ENCODE results near the gene GATA5. TPM values are rescaled to one million over a fixed set of nuclear protein-coding genes. Genes with fewer than 3 reads are reported as not detected.

Gene GATA5
- total RNA-seq, 2 donors from 2014 or later = 2.5 to 6.7 TPM

DNA sequence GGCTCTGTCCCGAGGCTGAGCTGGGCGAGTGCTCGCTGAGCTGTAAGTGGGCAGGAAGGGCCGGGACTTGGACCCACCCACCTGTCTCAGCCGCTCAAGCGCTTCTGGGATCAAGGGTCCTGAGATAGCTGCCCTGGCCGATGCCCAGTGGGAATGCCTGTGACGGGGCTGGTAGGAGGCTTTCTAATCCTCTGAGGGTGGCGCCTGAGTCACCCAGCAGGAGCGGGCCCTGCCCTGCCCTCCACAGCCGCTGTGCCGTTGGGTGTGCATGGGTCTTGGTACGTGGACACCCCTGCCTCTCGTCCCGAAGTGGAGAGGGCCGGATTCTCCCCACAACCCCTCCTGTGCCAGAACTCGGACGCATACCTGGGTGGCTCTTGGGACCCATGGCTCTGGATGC, 43.1 kb upstream of the GATA5 start:
- no peak for DNase-seq
- H3K9me3 Mint-ChIP-seq = no peaks in the 10 kb centered on the region
- no peak overlapping the region for H3K27ac Mint-ChIP-seq
- Histone ChIP-seq H3K27ac (ENCODE audit: low read depth, low read length) (no peak overlapping the region), H3K4me1 (ENCODE audit: control insufficient read depth, insufficient read depth, low read length) (no peaks in the 10 kb centered on the region), H3K9ac (ENCODE audit: extremely low read depth, low read length, poor library complexity, severe bottlenecking) (no peak overlapping the region), H3K4me3 (ENCODE audit: low read length) (no peak overlapping the region), H3K36me3 (ENCODE audit: control insufficient read depth, insufficient read depth, low read length) (no peaks in the 10 kb centered on the region), H3K9me3 (ENCODE audit: control insufficient read depth, low read length) (no peaks in the 10 kb centered on the region), H3K27me3 (ENCODE audit: control insufficient read depth, insufficient read depth, low read length, poor library complexity, severe bottlenecking) (no peaks in the 10 kb centered on the region)
- H3K27me3 Mint-ChIP-seq (ENCODE audit: insufficient read depth) = no peaks in the 10 kb centered on the region
- H3K4me3 Mint-ChIP-seq = no peak overlapping the region
- TF ChIP-seq, protein P1, sequence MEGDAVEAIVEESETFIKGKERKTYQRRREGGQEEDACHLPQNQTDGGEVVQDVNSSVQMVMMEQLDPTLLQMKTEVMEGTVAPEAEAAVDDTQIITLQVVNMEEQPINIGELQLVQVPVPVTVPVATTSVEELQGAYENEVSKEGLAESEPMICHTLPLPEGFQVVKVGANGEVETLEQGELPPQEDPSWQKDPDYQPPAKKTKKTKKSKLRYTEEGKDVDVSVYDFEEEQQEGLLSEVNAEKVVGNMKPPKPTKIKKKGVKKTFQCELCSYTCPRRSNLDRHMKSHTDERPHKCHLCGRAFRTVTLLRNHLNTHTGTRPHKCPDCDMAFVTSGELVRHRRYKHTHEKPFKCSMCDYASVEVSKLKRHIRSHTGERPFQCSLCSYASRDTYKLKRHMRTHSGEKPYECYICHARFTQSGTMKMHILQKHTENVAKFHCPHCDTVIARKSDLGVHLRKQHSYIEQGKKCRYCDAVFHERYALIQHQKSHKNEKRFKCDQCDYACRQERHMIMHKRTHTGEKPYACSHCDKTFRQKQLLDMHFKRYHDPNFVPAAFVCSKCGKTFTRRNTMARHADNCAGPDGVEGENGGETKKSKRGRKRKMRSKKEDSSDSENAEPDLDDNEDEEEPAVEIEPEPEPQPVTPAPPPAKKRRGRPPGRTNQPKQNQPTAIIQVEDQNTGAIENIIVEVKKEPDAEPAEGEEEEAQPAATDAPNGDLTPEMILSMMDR (conservative IDR thresholded peaks at IDR 0.05) = no peak
- H3K36me3 Mint-ChIP-seq (ENCODE audit: low read depth) = no peaks in the 10 kb centered on the region
- H3K4me1 Mint-ChIP-seq = no peaks in the 10 kb centered on the region
- 86 to 87% methylated on average over 5 to 18 of the region's 18 CpGs for whole genome bisulfite sequencing, 2 experiments (ENCODE audit: insufficient coverage in 1 of 2, insufficient read length in 1 of 2)

DNA sequence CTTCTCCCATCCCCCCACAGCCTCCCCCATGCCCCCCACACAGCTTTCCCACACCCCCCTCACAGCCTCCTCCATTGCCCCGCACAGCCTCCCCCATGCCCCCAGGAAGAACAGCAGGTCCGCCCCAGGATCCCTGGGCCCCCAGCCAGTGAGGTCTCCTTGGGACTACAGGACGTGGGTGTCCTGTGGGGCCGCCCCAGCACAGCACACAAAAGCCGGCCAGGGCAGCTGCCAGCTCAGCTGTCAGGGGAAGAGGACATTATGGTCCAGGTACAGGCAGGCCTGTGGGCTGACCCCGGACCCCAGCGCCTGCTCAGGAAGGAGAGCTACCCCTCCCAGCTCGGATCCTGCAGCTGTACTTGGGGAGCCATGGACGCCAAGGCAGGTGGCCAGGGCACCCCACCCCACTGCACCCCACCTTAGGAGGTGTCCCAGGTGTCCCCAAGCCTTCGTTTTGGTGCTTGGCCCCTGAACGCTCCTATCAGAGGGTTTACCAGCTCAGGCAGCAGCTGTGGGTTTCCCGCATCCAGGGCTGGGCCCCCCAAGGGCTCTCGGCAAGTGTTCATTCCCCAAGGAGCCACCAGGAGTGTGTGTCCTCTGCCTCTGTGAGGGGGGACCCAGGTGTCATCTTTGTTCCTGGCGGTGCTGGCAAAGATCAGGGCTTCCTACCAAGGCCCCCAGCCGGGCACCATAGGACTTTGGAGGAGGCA, 42.3 kb upstream of the GATA5 start:
- H3K4me1 ChIP-seq (ENCODE audit: control insufficient read depth, insufficient read depth, low read length) = no peaks in the 10 kb centered on the region
- H3K4me3 Mint-ChIP-seq = no peak overlapping the region
- H3K9me3 Mint-ChIP-seq = no peaks in the 10 kb centered on the region
- TF ChIP-seq, protein P1 (conservative IDR thresholded peaks at IDR 0.05) = no peak
- no peaks in the 10 kb centered on the region for H3K4me1 Mint-ChIP-seq
- H3K27me3 Mint-ChIP-seq (ENCODE audit: insufficient read depth) = no peaks in the 10 kb centered on the region
- WGBS, 2 experiments (ENCODE audit: insufficient coverage in 1 of 2, insufficient read length in 1 of 2) = 91 to 92% methylated on average over 12 to 15 of the region's 15 CpGs
- no peaks in the 10 kb centered on the region for H3K9me3 ChIP-seq (ENCODE audit: control insufficient read depth, low read length)
- no peaks in the 10 kb centered on the region for H3K36me3 ChIP-seq (ENCODE audit: control insufficient read depth, insufficient read depth, low read length)
- H3K36me3 Mint-ChIP-seq (ENCODE audit: low read depth) = no peaks in the 10 kb centered on the region
- H3K9ac ChIP-seq (ENCODE audit: extremely low read depth, low read length, poor library complexity, severe bottlenecking) = no peak overlapping the region
- DNase-seq = no peak
- H3K27ac Mint-ChIP-seq = no peak overlapping the region
- H3K27me3 ChIP-seq (ENCODE audit: control insufficient read depth, insufficient read depth, low read length, poor library complexity, severe bottlenecking) = no peaks in the 10 kb centered on the region
- no peak overlapping the region for H3K4me3 ChIP-seq (ENCODE audit: low read length)
- H3K27ac ChIP-seq (ENCODE audit: low read depth, low read length) = no peak overlapping the region

DNA sequence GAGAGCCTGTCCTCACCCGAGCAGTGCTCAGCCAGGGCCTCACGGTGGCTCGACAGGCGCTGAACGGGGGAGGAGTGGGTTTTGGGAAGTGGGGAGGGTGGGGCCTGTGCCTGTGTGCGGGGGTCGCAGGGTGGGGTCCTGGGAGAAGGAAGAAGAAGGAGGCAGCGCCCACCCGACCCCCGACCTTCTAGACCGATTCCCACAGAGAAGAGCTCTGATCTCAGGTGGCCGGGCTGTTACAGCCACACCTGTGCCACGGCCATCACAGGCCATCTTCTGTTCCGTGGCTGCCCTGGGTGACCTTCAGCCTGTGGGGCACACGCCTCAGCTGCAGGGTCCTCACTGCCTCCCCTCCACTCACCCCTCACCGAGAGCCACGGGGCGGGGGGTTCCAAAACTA, 41.4 kb upstream of the GATA5 start:
- no peaks in the 10 kb centered on the region for H3K36me3 ChIP-seq (ENCODE audit: control insufficient read depth, insufficient read depth, low read length)
- no peaks in the 10 kb centered on the region for H3K4me1 Mint-ChIP-seq
- no peak overlapping the region for H3K4me3 ChIP-seq (ENCODE audit: low read length)
- H3K27ac Mint-ChIP-seq = no peak overlapping the region
- H3K9me3 Mint-ChIP-seq = no peaks in the 10 kb centered on the region
- no peaks in the 10 kb centered on the region for H3K27me3 ChIP-seq (ENCODE audit: control insufficient read depth, insufficient read depth, low read length, poor library complexity, severe bottlenecking)
- TF ChIP-seq, protein P1 (conservative IDR thresholded peaks at IDR 0.05) = no peak
- H3K9ac ChIP-seq (ENCODE audit: extremely low read depth, low read length, poor library complexity, severe bottlenecking) = no peak overlapping the region
- no peak for DNase-seq
- no peaks in the 10 kb centered on the region for H3K9me3 ChIP-seq (ENCODE audit: control insufficient read depth, low read length)
- H3K4me3 Mint-ChIP-seq = no peak overlapping the region
- H3K27me3 Mint-ChIP-seq (ENCODE audit: insufficient read depth) = no peaks in the 10 kb centered on the region
- 67 to 90% methylated on average over 1 to 15 of the region's 18 CpGs for WGBS, 2 experiments (ENCODE audit: insufficient coverage in 1 of 2, insufficient read length in 1 of 2)
- no peak overlapping the region for H3K27ac ChIP-seq (ENCODE audit: low read depth, low read length)
- H3K36me3 Mint-ChIP-seq (ENCODE audit: low read depth) = no peaks in the 10 kb centered on the region
- no peaks in the 10 kb centered on the region for H3K4me1 ChIP-seq (ENCODE audit: control insufficient read depth, insufficient read depth, low read length)
